Muscle of back (tissue), 11 donors: ENCODE data around the gene GDF10. TPM values are rescaled to one million over a fixed set of nuclear protein-coding genes. Genes with fewer than 3 reads are reported as not detected.

ENCODE experiments used
- DNase-seq, 3 donors: peaks; one replicate each; pipeline versions ENCODE4 v3.0.0 to v3.0.0-alpha.2; 2013
- polyA plus RNA-seq, 10 donors: library from polyadenylated mRNA; unstranded; fragments of 120-200 nt; gene quantifications; one replicate each; pipeline ENCODE4 v1.2.1, GENCODE V29; 2013; ENCODE audit not compliant: insufficient read length in 10 of 10

GDF10 gene
- polyA plus RNA-seq, 10 donors, result 0.55 to 3.5 (median 1.9) TPM

DNA sequence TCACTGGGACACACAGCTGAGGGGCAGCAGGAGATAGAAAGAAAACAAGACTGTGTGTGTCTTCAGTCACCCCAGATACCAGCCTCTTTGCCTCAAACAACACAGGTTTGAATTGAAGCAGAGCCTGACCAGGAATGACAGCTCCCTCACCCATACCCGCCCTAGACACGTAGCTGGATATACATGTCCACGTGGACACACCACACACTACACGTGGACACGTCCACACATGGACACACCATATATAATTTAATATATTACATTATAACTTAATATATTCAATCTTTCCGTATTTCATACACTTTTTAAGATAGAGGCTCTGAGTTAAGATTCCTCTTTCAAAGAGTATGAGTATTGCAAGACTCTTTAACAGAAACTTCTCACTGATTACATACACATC is 33.5 kb downstream of the GDF10 start:
- no peak for DNase-seq

DNA sequence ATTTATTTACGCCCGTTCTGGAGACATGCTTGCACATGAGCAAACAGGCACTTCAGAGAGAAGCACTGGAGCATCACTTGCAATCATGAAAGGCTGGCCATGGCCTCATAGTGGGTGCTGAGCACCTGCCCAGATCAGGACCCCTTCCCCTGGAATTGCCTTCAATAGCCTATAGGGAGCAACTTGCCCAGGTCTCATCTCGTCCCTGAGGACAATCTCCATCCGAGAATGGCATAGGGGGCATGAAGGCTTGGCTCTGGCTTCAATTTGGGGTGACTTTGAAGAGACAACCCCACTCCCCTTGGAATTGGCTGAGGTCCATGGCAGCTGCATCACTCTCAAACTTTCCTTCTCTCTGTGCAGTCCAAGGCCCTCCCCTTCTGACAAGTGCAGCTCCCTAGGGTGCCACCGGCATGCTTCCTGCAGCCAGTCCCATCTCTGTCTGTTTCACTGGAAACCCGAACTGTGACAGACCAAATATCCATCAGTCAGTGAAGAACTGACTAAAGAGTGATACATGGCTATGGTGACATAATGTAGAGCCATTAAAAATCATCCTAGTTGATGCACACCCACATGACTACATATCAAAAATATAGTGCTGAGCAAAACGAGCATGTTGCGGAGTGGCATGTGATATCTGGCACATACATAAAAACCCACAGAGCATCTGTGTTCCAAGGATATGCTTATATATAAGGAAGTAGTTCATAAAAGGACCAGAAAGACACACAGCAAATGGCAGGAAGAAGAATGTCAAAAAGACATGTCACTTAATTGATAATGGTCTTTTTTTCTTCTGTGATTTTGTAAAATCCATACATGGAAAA is 34.7 kb downstream of the GDF10 start:
- DNase-seq, result no peak

DNA sequence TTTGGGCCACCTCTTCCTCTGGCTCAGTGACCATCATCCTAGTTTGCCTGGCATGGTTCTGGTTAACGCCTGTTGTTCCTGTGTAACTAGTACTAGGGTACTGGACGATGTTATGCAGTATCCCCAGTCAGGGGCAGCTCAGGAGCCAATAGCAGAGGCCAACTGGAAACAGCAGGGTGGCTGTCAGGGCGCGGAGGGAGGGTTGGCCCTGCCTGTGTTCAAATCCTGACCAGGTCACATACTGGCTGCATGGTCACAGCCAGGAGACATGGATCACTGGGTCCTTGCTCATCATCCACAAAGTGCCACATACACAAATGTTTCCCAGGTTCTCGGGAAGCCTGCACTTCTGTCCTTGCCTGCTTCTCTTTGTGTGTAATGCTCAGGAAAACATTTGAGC is 35.9 kb downstream of the GDF10 start:
- DNase-seq, result no peak

- DNase-seq, result no peak
These were observed 36.6 kb downstream of the GDF10 start for GRCh38 chr10:47336387-47337134.

GRCh38 chr10:47337310-47337709 is 37.3 kb downstream of the GDF10 start:
- no peak for DNase-seq

- no peak for DNase-seq
These were observed 39.3 kb downstream of the GDF10 start for GRCh38 chr10:47339186-47339735.

- no peak for DNase-seq
These were observed 40.0 kb downstream of the GDF10 start for GRCh38 chr10:47339759-47340607.

DNA sequence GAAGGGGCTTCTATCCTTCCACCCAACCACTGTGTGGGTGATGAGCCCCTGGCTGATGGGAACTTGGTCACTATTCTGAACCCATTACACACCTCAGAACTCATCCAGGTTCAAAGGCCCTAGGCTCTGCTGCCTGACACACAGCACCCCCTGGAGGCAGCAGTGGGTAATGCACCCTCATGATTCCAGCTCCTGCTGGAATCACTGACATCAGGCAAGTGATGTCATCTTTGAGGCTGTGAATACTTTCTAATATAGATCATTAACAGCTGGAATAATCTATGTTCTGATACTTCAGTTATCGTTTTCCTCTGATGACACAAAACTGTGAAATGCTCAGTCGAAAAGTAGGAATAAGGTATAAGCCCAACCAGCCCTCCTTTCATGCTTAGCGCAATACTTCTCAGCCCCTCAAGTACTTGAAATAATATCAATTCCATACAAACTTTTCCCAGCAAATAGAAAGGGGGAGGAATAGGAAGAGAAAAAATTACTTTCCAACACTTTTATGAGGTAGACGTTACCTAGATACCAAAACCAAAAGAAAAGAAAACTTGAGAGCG is 40.7 kb downstream of the GDF10 start:
- DNase-seq, result peak; percentile 23 to 60 (median 34)

GRCh38 chr10:47344996-47345870 is 45.2 kb downstream of the GDF10 start:
- no peak for DNase-seq

- DNase-seq, result no peak
These were observed 46.7 kb downstream of the GDF10 start for GRCh38 chr10:47346581-47347302.

GRCh38 chr10:47347303-47347675 is 47.3 kb downstream of the GDF10 start:
- DNase-seq, result no peak

GRCh38 chr10:47348138-47348651 is 48.2 kb downstream of the GDF10 start, which contains the start of gene RBP3:
Gene RBP3 (plus strand): TSS chr10:47348363. CDS start chr10:47348485, 122 bp downstream.
- no peak for DNase-seq

DNA sequence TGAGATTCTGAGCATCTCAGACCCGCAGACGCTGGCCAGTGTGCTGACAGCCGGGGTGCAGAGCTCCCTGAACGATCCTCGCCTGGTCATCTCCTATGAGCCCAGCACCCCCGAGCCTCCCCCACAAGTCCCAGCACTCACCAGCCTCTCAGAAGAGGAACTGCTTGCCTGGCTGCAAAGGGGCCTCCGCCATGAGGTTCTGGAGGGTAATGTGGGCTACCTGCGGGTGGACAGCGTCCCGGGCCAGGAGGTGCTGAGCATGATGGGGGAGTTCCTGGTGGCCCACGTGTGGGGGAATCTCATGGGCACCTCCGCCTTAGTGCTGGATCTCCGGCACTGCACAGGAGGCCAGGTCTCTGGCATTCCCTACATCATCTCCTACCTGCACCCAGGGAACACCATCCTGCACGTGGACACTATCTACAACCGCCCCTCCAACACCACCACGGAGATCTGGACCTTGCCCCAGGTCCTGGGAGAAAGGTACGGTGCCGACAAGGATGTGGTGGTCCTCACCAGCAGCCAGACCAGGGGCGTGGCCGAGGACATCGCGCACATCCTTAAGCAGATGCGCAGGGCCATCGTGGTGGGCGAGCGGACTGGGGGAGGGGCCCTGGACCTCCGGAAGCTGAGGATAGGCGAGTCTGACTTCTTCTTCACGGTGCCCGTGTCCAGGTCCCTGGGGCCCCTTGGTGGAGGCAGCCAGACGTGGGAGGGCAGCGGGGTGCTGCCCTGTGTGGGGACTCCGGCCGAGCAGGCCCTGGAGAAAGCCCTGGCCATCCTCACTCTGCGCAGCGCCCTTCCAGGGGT is 48.9 kb downstream of the GDF10 start:
- no peak for DNase-seq

DNA sequence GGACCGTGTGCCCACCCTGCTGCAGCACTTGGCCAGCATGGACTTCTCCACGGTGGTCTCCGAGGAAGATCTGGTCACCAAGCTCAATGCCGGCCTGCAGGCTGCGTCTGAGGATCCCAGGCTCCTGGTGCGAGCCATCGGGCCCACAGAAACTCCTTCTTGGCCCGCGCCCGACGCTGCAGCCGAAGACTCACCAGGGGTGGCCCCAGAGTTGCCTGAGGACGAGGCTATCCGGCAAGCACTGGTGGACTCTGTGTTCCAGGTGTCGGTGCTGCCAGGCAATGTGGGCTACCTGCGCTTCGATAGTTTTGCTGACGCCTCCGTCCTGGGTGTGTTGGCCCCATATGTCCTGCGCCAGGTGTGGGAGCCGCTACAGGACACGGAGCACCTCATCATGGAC is 49.5 kb downstream of the GDF10 start:
- no peak for DNase-seq

GRCh38 chr10:47349941-47350371 is 50.0 kb downstream of the GDF10 start:
- no peak for DNase-seq

- no peak for DNase-seq
These were observed 51.0 kb downstream of the GDF10 start for GRCh38 chr10:47350671-47351640.
